PC-9 (cell line): ENCODE measurements around the gene TMEM94. TPM values are rescaled to one million over a fixed set of nuclear protein-coding genes. Genes with fewer than 3 reads are reported as not detected.

Source experiments
- BruUV-seq: library from RNA; stranded (reverse); fragments of 400-500 nt; replicated peaks from 2 replicates; lab custom pipeline; 2021; lab: Mats Ljungman, UMichigan
- CTCF ChIA-PET: fragments of 300-600 bp; sonication (Branson Sonifier 250); formaldehyde crosslinking; loops from one replicate; lab custom pipeline; 2022; ENCODE audit warnings: antibody characterized with exemption; lab: Charles Lee
- POLR2A ChIA-PET: fragments of 300-600 bp; sonication (Branson Sonifier 250); formaldehyde crosslinking; loops from one replicate; lab custom pipeline; 2022; ENCODE audit warnings: antibody characterized with exemption; ENCODE audit not compliant: unreplicated experiment; lab: Charles Lee
- DNase-seq, 2 experiments: peaks; one replicate each; pipeline versions ENCODE4 v3.0.0 to v3.0.0-alpha.2; 2015 to 2022; ENCODE audit warnings: mixed read lengths in 1 of 2
- H2AFZ ChIP-seq: fragments of 200-600 bp; sonication (generic); 2 replicates; pipeline ENCODE4 v1.8.1; 2017; ENCODE audit warnings: antibody characterized with exemption
- H3F3A ChIP-seq: fragments of 200-600 bp; sonication (generic); 2 replicates; pipeline ENCODE4 v1.8.1; 2017; ENCODE audit warnings: antibody characterized with exemption, mild to moderate bottlenecking, low read depth; ENCODE audit not compliant: insufficient read depth
- H3K27ac ChIP-seq: fragments of 200-600 bp; sonication (generic); 2 replicates; pipeline ENCODE4 v1.6.1; 2016; ENCODE audit warnings: mixed run types
- H3K27me3 ChIP-seq: fragments of 200-600 bp; sonication (generic); 2 replicates; pipeline ENCODE4 v1.6.1; 2016; ENCODE audit warnings: low read depth, mixed run types; ENCODE audit not compliant: insufficient read depth
- H3K36me3 ChIP-seq: fragments of 200-600 bp; sonication (generic); 2 replicates; pipeline ENCODE4 v1.6.1; 2016; ENCODE audit warnings: low read depth, mixed run types
- H3K4me1 ChIP-seq: fragments of 200-600 bp; sonication (generic); replicated peaks from 2 replicates; pipeline ENCODE4 v1.6.1; 2016; ENCODE audit warnings: mixed run types; ENCODE audit not compliant: insufficient read depth
- H3K4me2 ChIP-seq: fragments of 200-600 bp; sonication (generic); 2 replicates; pipeline ENCODE4 v1.6.1; 2017; ENCODE audit warnings: mixed run types
- H3K4me3 ChIP-seq: fragments of 200-600 bp; sonication (generic); 2 replicates; pipeline ENCODE4 v1.6.1; 2016; ENCODE audit warnings: mixed run types
- H3K79me2 ChIP-seq: fragments of 200-600 bp; sonication (generic); 2 replicates; pipeline ENCODE4 v1.6.1; 2017; ENCODE audit warnings: low read depth, mixed run types
- H3K9me2 ChIP-seq: fragments of 200-600 bp; sonication (generic); 2 replicates; pipeline ENCODE4 v1.8.1; 2017; ENCODE audit warnings: mild to moderate bottlenecking; ENCODE audit not compliant: insufficient read depth
- H3K9me3 ChIP-seq: fragments of 200-600 bp; sonication (generic); 2 replicates; pipeline ENCODE4 v1.8.1; 2016; ENCODE audit warnings: low read depth; ENCODE audit not compliant: insufficient read depth
- H4K20me1 ChIP-seq: fragments of 200-600 bp; sonication (generic); 2 replicates; pipeline ENCODE4 v1.8.1; 2017; ENCODE audit not compliant: insufficient read depth
- EZH2 ChIP-seq: fragments of 200-600 bp; sonication (generic); IDR thresholded peaks from 2 replicates; pipeline ENCODE4 v1.8.0; 2017; ENCODE audit warnings: antibody characterized with exemption, low read depth
- intact Hi-C: fragments of 100-400 bp; cut with micrococcal nuclease; formaldehyde crosslinking; loops from one replicate; pipeline ENCODE4 v1.10.0; 2022; ENCODE audit not compliant: unreplicated experiment
- total RNA-seq: library from RNA; stranded (reverse); gene quantifications from 2 replicates; pipeline ENCODE4 v1.2.3, GENCODE V29; 2021
- TF ChIP-seq, protein P1 (sequence below): fragments of 200-600 bp; sonication (generic); conservative IDR thresholded peaks from 2 replicates; pipeline ENCODE4 v1.6.1; 2017; ENCODE audit warnings: mixed run types, antibody characterized with exemption, mild to moderate bottlenecking, moderate library complexity

The TMEM94 gene
- total RNA-seq, 1 experiment from 2014 or later, result 78.9 TPM

DNA sequence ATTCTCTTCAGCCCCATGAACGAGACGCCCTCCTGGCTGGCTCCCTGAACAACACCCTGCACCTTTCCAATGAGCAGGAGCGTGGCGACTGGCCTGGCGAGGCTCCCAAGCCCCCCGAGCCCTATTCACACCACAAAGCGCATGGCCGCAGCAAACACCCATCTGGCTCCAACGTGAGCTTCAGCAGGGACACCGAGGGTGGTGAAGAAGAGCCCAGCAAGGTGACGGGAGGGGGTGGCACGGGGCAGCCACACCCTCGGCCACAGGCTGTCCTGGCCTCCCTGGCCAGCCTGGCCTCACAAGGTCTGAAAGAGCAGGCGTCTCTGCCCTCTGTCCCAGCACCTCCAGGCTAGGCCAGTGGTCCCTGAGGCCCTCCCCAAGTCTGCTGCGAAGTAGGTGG, 35.2 kb downstream of the TMEM94 start:
- H2AFZ ChIP-seq, result no peak overlapping the region
- TF ChIP-seq, protein P1, sequence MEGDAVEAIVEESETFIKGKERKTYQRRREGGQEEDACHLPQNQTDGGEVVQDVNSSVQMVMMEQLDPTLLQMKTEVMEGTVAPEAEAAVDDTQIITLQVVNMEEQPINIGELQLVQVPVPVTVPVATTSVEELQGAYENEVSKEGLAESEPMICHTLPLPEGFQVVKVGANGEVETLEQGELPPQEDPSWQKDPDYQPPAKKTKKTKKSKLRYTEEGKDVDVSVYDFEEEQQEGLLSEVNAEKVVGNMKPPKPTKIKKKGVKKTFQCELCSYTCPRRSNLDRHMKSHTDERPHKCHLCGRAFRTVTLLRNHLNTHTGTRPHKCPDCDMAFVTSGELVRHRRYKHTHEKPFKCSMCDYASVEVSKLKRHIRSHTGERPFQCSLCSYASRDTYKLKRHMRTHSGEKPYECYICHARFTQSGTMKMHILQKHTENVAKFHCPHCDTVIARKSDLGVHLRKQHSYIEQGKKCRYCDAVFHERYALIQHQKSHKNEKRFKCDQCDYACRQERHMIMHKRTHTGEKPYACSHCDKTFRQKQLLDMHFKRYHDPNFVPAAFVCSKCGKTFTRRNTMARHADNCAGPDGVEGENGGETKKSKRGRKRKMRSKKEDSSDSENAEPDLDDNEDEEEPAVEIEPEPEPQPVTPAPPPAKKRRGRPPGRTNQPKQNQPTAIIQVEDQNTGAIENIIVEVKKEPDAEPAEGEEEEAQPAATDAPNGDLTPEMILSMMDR, result no peak
- no peak for TF ChIP-seq EZH2
- H3F3A ChIP-seq, result no peaks in the 10 kb centered on the region
- H3K9me3 ChIP-seq, result no peaks in the 10 kb centered on the region
- BruUV-seq, result no TSS peak
- DNase-seq, result no peak
- no peaks in the 10 kb centered on the region for H3K36me3 ChIP-seq
- ChIA-PET POLR2A (no interaction called here), CTCF (no interaction called here)
- H3K27ac ChIP-seq, result no peak overlapping the region
- H3K27me3 ChIP-seq, result no peaks in the 10 kb centered on the region
- intact Hi-C loops, result no loop called here
- no peak overlapping the region for H3K4me2 ChIP-seq
- no peak overlapping the region for H3K4me3 ChIP-seq
- H3K9me2 ChIP-seq, result no peaks in the 10 kb centered on the region
- no peaks in the 10 kb centered on the region for H3K4me1 ChIP-seq
- no peaks in the 10 kb centered on the region for H4K20me1 ChIP-seq
- no peaks in the 10 kb centered on the region for H3K79me2 ChIP-seq

DNA sequence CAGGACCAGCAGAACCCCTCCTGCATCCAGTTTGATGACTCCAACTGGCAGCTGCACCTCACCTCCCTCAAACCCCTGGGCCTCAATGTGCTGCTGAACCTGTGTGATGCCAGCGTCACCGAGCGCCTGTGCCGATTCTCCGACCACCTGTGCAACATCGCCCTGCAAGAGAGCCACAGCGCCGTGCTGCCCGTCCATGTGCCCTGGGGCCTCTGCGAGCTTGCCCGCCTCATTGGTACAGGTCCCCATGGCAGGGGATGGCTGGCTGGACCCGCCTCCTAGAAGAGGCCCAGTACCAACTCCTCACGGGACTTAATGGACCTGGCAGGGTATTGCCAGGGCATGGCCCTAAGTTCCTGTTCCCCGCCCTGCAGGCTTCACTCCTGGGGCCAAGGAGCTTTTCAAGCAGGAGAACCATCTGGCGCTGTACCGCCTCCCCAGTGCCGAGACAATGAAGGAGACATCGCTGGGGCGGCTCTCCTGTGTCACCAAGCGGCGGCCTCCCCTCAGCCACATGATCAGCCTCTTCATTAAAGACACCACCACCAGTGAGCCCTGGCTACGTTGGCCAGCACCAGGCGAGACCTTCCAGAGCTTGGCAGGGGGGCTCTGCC, 36.2 kb downstream of the TMEM94 start:
- Histone ChIP-seq H3K27me3 (no peaks in the 10 kb centered on the region), H3K4me2 (no peak overlapping the region), H3K36me3 (no peaks in the 10 kb centered on the region), H3K79me2 (no peaks in the 10 kb centered on the region), H2AFZ (no peak overlapping the region), H3K4me1 (no peaks in the 10 kb centered on the region), H3K9me3 (no peaks in the 10 kb centered on the region), H3K27ac (no peak overlapping the region), H3F3A (no peaks in the 10 kb centered on the region), H3K9me2 (no peaks in the 10 kb centered on the region), H3K4me3 (no peak overlapping the region), H4K20me1 (no peaks in the 10 kb centered on the region)
- TF ChIP-seq, protein P1, result no peak
- no peak for TF ChIP-seq EZH2
- no peak for DNase-seq
- POLR2A ChIA-PET, result no interaction called here
- intact Hi-C loops, result no loop called here
- CTCF ChIA-PET, result no interaction called here
- BruUV-seq, result no TSS peak

DNA sequence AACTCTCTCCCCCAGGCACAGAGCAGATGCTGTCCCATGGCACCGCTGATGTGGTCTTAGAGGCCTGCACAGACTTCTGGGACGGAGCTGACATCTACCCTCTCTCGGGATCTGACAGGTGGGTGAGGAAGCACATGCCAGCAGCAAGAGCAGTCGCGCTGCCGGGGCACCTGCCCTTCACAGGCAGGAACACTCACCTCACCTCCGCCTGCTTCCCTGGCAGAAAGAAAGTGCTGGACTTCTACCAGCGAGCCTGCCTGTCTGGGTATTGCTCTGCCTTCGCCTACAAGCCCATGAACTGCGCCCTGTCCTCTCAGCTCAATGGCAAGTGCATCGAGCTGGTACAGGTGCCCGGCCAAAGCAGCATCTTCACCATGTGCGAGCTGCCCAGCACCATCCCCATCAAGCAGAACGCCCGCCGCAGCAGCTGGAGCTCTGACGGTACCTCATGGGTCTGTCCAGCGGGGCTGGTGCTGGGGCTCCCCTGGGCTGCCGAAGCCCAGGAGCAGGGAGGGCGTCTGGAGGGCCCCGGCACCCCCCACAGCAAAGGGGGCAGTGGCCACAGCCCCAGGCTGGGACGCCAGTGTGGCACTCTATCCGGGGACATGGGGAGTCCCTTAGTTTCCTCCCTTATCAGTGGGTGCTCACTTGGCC, 37.2 kb downstream of the TMEM94 start:
- CTCF ChIA-PET, result no interaction called here
- BruUV-seq, result no TSS peak
- no peak overlapping the region for H3K27ac ChIP-seq

More for the DNA sequence above, 37.2 kb downstream of the TMEM94 start:
- POLR2A ChIA-PET, result interaction anchor here (0.6 kb wide), 1 partner anchor 146 kb away, joined by 4 read pairs; no protein-coding TSS in a partner anchor
- no peak for DNase-seq
- Histone ChIP-seq H3K4me1 (no peaks in the 10 kb centered on the region), H3K36me3 (no peaks in the 10 kb centered on the region), H3K79me2 (no peaks in the 10 kb centered on the region), H3K9me2 (no peaks in the 10 kb centered on the region), H3F3A (no peaks in the 10 kb centered on the region), H3K4me3 (no peak overlapping the region), H3K9me3 (no peaks in the 10 kb centered on the region), H3K4me2 (no peak overlapping the region), H2AFZ (no peak overlapping the region), H4K20me1 (no peaks in the 10 kb centered on the region), H3K27me3 (no peaks in the 10 kb centered on the region)
- TF ChIP-seq, protein P1, result no peak
- no peak for TF ChIP-seq EZH2
- intact Hi-C loops, result no loop called here
